ENCODE data around the gene TEX2. TPM values are rescaled to one million over a fixed set of nuclear protein-coding genes. Genes with fewer than 3 reads are reported as not detected.

TEX2 gene
- total RNA-seq, 1 experiment from 2014 or later = 20.2 TPM

DNA sequence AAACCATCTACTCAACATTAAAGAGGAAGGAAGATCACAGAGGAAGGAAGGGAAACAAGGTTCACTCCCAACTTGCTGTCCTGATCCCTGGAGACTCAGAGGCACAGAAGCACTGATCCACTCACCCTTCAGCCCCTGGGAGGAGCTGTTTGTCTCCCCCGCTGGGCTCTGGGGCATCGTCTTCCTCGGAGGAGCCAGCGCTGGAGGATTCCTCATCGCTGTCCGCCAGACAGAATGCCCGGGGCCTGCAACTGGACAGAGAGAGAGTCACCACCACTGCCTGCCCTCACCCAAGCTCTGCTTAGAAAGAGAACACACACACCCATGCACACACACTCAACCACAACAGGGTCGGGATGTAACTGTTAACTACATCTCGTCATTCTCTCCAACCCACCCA lies 108.3 kb downstream of the TEX2 start:
- Histone ChIP-seq H3K27me3 (replicated peaks; ENCODE audit: control insufficient read depth, insufficient read depth, low read length) (no peaks in the 10 kb centered on the region), H3K4me3 (ENCODE audit: low read depth, low read length) (no peak overlapping the region), H3K9me3 (no peaks in the 10 kb centered on the region), H3K36me3 (ENCODE audit: control insufficient read depth, insufficient read depth, low read length) (no peaks in the 10 kb centered on the region; the same call in 1 of the 2 replicates), H3K4me1 (peaks cover 22% of the 10 kb centered on the region)
- H3K4me3 Mint-ChIP-seq (ENCODE audit: unreplicated experiment) = no peak overlapping the region
- peaks cover 17% of the 10 kb centered on the region for H3K4me1 Mint-ChIP-seq (ENCODE audit: low read depth, unreplicated experiment)
- H3K27me3 Mint-ChIP-seq (ENCODE audit: insufficient read depth, unreplicated experiment) = no peaks in the 10 kb centered on the region
- no peaks in the 10 kb centered on the region for H3K9me3 Mint-ChIP-seq (ENCODE audit: unreplicated experiment)
- H3K36me3 Mint-ChIP-seq (ENCODE audit: insufficient read depth, unreplicated experiment) = peaks cover 21% of the 10 kb centered on the region
- DNase-seq = no peak
- POLR2A ChIA-PET = interaction anchor here (1.1 kb wide), 1 partner anchor 9 kb away, joined by 6 read pairs; no protein-coding TSS in a partner anchor
- intact Hi-C loops (cut with micrococcal nuclease; ENCODE audit: unreplicated experiment) = no loop called here
- no TSS peak for BruUV-seq (replicated peaks)
- CTCF ChIA-PET = interaction anchor here (0.6 to 1.0 kb wide), 2 partner anchors 129 to 264 kb away, joined by 3 read pairs; no protein-coding TSS in a partner anchor
- no peak overlapping the region for H3K27ac Mint-ChIP-seq (ENCODE audit: unreplicated experiment)
- TF ChIP-seq, protein P1, sequence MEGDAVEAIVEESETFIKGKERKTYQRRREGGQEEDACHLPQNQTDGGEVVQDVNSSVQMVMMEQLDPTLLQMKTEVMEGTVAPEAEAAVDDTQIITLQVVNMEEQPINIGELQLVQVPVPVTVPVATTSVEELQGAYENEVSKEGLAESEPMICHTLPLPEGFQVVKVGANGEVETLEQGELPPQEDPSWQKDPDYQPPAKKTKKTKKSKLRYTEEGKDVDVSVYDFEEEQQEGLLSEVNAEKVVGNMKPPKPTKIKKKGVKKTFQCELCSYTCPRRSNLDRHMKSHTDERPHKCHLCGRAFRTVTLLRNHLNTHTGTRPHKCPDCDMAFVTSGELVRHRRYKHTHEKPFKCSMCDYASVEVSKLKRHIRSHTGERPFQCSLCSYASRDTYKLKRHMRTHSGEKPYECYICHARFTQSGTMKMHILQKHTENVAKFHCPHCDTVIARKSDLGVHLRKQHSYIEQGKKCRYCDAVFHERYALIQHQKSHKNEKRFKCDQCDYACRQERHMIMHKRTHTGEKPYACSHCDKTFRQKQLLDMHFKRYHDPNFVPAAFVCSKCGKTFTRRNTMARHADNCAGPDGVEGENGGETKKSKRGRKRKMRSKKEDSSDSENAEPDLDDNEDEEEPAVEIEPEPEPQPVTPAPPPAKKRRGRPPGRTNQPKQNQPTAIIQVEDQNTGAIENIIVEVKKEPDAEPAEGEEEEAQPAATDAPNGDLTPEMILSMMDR (IDR thresholded peaks at IDR 0.05; ENCODE audit: insufficient read depth in 1 of 2, low read depth in 1 of 2, low read length in 1 of 2, severe bottlenecking in 1 of 2, unreplicated experiment in 1 of 2) = no peak

DNA sequence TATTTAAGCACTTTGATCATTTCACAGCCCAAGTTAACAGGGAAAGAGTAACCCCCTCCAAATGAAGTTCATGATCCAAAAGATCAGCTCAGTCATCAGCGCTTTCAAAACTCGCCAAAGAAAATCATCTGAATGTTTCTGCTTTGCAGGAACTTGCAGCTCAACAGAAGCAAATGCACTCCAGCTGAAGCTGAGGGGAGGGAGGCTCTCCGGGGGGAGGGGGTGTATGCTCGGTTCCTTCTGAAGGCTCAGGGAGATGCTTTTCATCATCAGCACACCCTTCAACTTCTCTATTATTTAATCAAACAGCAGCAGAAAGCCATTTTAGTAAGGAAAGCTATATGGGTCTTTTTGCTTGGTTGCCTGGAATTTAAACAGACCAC lies 108.8 kb downstream of the TEX2 start:
- Mint-ChIP-seq H3K9me3 (ENCODE audit: unreplicated experiment) (no peaks in the 10 kb centered on the region), H3K4me3 (ENCODE audit: unreplicated experiment) (no peak overlapping the region), H3K27ac (ENCODE audit: unreplicated experiment) (no peak overlapping the region), H3K4me1 (ENCODE audit: low read depth, unreplicated experiment) (peaks cover 15% of the 10 kb centered on the region), H3K36me3 (ENCODE audit: insufficient read depth, unreplicated experiment) (peaks cover 21% of the 10 kb centered on the region), H3K27me3 (ENCODE audit: insufficient read depth, unreplicated experiment) (no peaks in the 10 kb centered on the region)
- ChIA-PET CTCF (interaction anchor here (0.6 to 1.0 kb wide), 3 partner anchors 128 to 264 kb away, joined by 3 to 5 read pairs (median 3); no protein-coding TSS in a partner anchor), POLR2A (interaction anchor here (1.1 kb wide), 1 partner anchor 9 kb away, joined by 6 read pairs; no protein-coding TSS in a partner anchor)
- TF ChIP-seq, protein P1 (IDR thresholded peaks at IDR 0.05; ENCODE audit: insufficient read depth in 1 of 2, low read depth in 1 of 2, low read length in 1 of 2, severe bottlenecking in 1 of 2, unreplicated experiment in 1 of 2) = no peak
- intact Hi-C loops (cut with micrococcal nuclease; ENCODE audit: unreplicated experiment) = no loop called here
- no peak for DNase-seq
- Histone ChIP-seq H3K27me3 (replicated peaks; ENCODE audit: control insufficient read depth, insufficient read depth, low read length) (no peaks in the 10 kb centered on the region), H3K4me1 (peaks cover 18% of the 10 kb centered on the region), H3K36me3 (ENCODE audit: control insufficient read depth, insufficient read depth, low read length) (no peaks in the 10 kb centered on the region; the same call in 1 of the 2 replicates), H3K4me3 (ENCODE audit: low read depth, low read length) (no peak overlapping the region), H3K9me3 (no peaks in the 10 kb centered on the region)
- BruUV-seq (replicated peaks) = no TSS peak

DNA sequence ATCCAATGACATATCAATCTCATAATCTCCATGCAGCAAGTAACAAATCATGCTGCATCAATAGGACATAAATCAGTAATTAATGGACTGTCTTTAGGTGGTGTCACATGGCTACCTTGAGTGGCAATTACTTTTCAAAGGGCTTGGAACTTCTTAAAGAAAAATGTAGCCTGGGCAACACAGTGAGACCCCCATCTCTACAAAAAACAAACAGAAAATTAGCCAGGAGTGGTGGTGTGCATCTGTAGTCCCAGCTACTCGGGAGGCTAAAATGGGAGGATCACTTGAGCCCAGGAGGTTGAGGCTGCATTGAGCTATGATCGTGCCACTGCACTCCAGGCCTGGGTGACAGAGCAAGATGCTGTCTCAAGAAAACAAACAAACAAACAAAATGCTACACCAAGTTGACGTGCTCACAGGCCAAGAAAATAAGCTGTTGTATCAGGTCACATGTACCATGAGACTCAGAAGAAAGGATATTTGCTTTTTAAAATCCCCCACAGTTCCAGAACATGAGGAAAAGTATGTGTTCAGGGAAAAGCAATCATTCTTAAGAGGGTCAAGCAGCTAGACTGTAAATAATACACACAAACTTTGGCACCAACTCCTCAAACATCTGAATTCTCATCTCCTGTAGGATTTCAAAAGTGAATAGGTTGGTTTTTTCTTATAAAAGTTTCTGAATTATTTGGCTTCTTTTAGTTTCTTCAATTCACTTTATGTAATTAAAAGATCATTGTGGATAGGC lies 109.3 kb downstream of the TEX2 start:
- DNase-seq = no peak
- H3K27me3 Mint-ChIP-seq (ENCODE audit: insufficient read depth, unreplicated experiment) = no peaks in the 10 kb centered on the region
- intact Hi-C loops (cut with micrococcal nuclease; ENCODE audit: unreplicated experiment) = no loop called here
- no peaks in the 10 kb centered on the region for H3K9me3 Mint-ChIP-seq (ENCODE audit: unreplicated experiment)
- H3K4me1 ChIP-seq = peaks cover 12% of the 10 kb centered on the region
- peaks cover 13% of the 10 kb centered on the region for H3K4me1 Mint-ChIP-seq (ENCODE audit: low read depth, unreplicated experiment)
- H3K4me3 Mint-ChIP-seq (ENCODE audit: unreplicated experiment) = no peak overlapping the region
- no peaks in the 10 kb centered on the region; the same call in 1 of the 2 replicates for H3K36me3 ChIP-seq (ENCODE audit: control insufficient read depth, insufficient read depth, low read length)
- peaks cover 21% of the 10 kb centered on the region for H3K36me3 Mint-ChIP-seq (ENCODE audit: insufficient read depth, unreplicated experiment)
- ChIA-PET CTCF (interaction anchor here (0.7 to 1.0 kb wide), 2 partner anchors 128 kb away, joined by 3 to 5 read pairs; no protein-coding TSS in a partner anchor), POLR2A (interaction anchor here (1.1 kb wide), 1 partner anchor 8 kb away, joined by 6 read pairs; no protein-coding TSS in a partner anchor)
- no peaks in the 10 kb centered on the region for H3K9me3 ChIP-seq
- no peak overlapping the region for H3K27ac Mint-ChIP-seq (ENCODE audit: unreplicated experiment)
- TF ChIP-seq, protein P1 (IDR thresholded peaks at IDR 0.05; ENCODE audit: insufficient read depth in 1 of 2, low read depth in 1 of 2, low read length in 1 of 2, severe bottlenecking in 1 of 2, unreplicated experiment in 1 of 2) = no peak
- BruUV-seq (replicated peaks) = no TSS peak
- H3K27me3 ChIP-seq (replicated peaks; ENCODE audit: control insufficient read depth, insufficient read depth, low read length) = no peaks in the 10 kb centered on the region
- H3K4me3 ChIP-seq (ENCODE audit: low read depth, low read length) = no peak overlapping the region
